A673 (cell line): ENCODE measurements around the gene CEP19. TPM values are rescaled to one million over a fixed set of nuclear protein-coding genes. Genes with fewer than 3 reads are reported as not detected.
A peak's percentile ranks its signal among the peaks of the same experiment; 100 is the strongest.

Experiments
- BruUV-seq: library from RNA; stranded (reverse); fragments of 400-500 nt; replicated peaks from 2 replicates; lab custom pipeline; 2021; lab: Mats Ljungman, UMichigan
- CTCF ChIA-PET: fragments of 300-600 bp; sonication (Branson Sonifier 250); formaldehyde crosslinking; loops from one replicate; lab custom pipeline; 2022; ENCODE audit warnings: antibody characterized with exemption; lab: Charles Lee
- POLR2A ChIA-PET: fragments of 300-600 bp; sonication (Branson Sonifier 250); formaldehyde crosslinking; loops from one replicate; lab custom pipeline; 2022; ENCODE audit warnings: antibody characterized with exemption; ENCODE audit not compliant: low non-redundant PET; lab: Charles Lee
- DNase-seq: peaks from one replicate; pipeline ENCODE4 v3.0.0-alpha.2; 2015; ENCODE audit warnings: low spot score
- H3K27ac ChIP-seq: fragments of 200-600 bp; sonication (generic); 2 replicates; pipeline ENCODE4 v1.5.1; 2016; ENCODE audit warnings: mixed run types, low read depth, mild to moderate bottlenecking, mixed read lengths, antibody characterized with exemption, low read length; ENCODE audit not compliant: poor library complexity, severe bottlenecking
- H3K27me3 ChIP-seq: fragments of 200-600 bp; sonication (generic); replicated peaks from 2 replicates; pipeline ENCODE4 v1.6.1; 2017; ENCODE audit warnings: mixed run types, low read depth, mild to moderate bottlenecking, mixed read lengths, antibody characterized with exemption, low read length; ENCODE audit not compliant: insufficient read depth, poor library complexity
- H3K36me3 ChIP-seq: fragments of 200-600 bp; sonication (generic); 2 replicates; pipeline ENCODE4 v1.6.1; 2016; ENCODE audit warnings: mixed run types, mild to moderate bottlenecking, mixed read lengths, antibody characterized with exemption, low read length; ENCODE audit not compliant: insufficient read depth, poor library complexity, severe bottlenecking
- H3K4me1 ChIP-seq: fragments of 200-600 bp; sonication (generic); 2 replicates; pipeline ENCODE4 v1.6.1; 2017; ENCODE audit warnings: mixed run types, mild to moderate bottlenecking, mixed read lengths, antibody characterized with exemption, low read length; ENCODE audit not compliant: insufficient read depth, poor library complexity, severe bottlenecking
- H3K4me3 ChIP-seq: fragments of 200-600 bp; sonication (generic); 2 replicates; pipeline ENCODE4 v1.5.1; 2016; ENCODE audit warnings: low read depth, mixed run types, mild to moderate bottlenecking, mixed read lengths, low read length; ENCODE audit not compliant: poor library complexity, severe bottlenecking
- H3K9me3 ChIP-seq: fragments of 200-600 bp; sonication (generic); 2 replicates; pipeline ENCODE4 v1.6.1; 2016; ENCODE audit warnings: mixed run types, low read depth, mild to moderate bottlenecking, mixed read lengths, antibody characterized with exemption, low read length; ENCODE audit not compliant: poor library complexity, severe bottlenecking
- EZH2 ChIP-seq: fragments of 200-600 bp; sonication (generic); IDR thresholded peaks from 2 replicates; pipeline ENCODE4 v1.6.1; 2017; ENCODE audit warnings: borderline replicate concordance, low read depth, mild to moderate bottlenecking, mixed read lengths, antibody characterized with exemption, low read length; ENCODE audit not compliant: poor library complexity, severe bottlenecking
- intact Hi-C: fragments of 100-400 bp; cut with micrococcal nuclease; formaldehyde crosslinking; loops from one replicate; pipeline ENCODE4 v1.10.0; 2022; ENCODE audit not compliant: unreplicated experiment
- total RNA-seq: library from RNA; stranded (reverse); gene quantifications from 2 replicates; pipeline ENCODE4 v1.2.3, GENCODE V29; 2021
- TF ChIP-seq, protein P1 (sequence below): fragments of 300-800, 200-600 bp; sonication (generic); conservative IDR thresholded peaks from 2 replicates; pipeline ENCODE4 v1.5.1; 2017; ENCODE audit warnings: low read depth, mild to moderate bottlenecking, antibody characterized with exemption, low read length, moderate library complexity, mixed read lengths

The CEP19 gene
- total RNA-seq, 1 experiment from 2014 or later, result 6.0 TPM

DNA sequence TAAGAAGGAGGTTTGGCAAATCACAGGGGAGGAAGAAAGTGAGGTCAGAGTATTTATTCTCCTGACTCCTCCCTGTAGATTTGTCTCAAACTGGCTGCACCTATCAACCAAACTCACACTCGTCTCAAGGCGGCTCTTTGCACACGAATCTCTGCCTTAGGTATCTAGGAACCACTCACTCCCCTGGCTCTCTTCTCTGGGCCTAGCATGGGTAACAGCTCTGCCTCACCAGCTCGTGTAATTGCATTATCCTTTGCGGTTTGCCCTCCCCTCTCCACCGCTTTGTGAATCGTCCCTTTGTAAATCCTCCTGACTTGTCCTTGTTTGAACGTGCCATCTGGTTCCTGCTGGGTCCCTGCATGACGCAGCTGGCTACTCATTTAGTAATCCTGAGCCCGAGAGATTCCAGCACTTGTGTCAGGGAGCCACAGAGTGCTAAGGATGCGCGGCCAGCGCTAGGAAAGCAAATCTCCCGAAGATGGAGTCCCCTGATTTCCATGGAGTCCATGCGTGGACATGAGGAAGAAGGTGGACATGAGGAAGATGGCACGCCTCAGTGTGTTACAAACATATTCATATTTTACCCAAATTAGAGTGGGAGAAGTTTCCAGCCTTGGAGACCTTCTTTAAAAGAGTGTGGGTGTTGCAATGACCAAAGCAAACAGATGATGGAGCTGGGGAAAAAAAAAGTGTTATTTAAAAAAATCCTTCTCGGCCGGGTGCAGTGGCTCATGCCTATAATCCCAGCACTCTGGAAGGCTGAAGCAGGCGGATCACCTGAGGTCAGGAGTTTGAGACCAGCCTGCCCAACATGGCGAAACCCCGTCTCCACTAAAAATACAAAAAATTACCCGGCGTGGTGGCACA lies 45.8 kb downstream of the CEP19 start:
- Histone ChIP-seq H3K27me3 (no peaks in the 10 kb centered on the region), H3K27ac (peak overlapping the region; percentile 52), H3K36me3 (no peaks in the 10 kb centered on the region), H3K4me1 (peaks cover 17% of the 10 kb centered on the region), H3K4me3 (no peak overlapping the region), H3K9me3 (no peaks in the 10 kb centered on the region)
- ChIA-PET CTCF (no interaction called here), POLR2A (no interaction called here)
- peak; percentile 85 for DNase-seq
- TF ChIP-seq, protein P1, sequence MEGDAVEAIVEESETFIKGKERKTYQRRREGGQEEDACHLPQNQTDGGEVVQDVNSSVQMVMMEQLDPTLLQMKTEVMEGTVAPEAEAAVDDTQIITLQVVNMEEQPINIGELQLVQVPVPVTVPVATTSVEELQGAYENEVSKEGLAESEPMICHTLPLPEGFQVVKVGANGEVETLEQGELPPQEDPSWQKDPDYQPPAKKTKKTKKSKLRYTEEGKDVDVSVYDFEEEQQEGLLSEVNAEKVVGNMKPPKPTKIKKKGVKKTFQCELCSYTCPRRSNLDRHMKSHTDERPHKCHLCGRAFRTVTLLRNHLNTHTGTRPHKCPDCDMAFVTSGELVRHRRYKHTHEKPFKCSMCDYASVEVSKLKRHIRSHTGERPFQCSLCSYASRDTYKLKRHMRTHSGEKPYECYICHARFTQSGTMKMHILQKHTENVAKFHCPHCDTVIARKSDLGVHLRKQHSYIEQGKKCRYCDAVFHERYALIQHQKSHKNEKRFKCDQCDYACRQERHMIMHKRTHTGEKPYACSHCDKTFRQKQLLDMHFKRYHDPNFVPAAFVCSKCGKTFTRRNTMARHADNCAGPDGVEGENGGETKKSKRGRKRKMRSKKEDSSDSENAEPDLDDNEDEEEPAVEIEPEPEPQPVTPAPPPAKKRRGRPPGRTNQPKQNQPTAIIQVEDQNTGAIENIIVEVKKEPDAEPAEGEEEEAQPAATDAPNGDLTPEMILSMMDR, result no peak
- BruUV-seq, result no TSS peak
- intact Hi-C loops, result no loop called here

DNA sequence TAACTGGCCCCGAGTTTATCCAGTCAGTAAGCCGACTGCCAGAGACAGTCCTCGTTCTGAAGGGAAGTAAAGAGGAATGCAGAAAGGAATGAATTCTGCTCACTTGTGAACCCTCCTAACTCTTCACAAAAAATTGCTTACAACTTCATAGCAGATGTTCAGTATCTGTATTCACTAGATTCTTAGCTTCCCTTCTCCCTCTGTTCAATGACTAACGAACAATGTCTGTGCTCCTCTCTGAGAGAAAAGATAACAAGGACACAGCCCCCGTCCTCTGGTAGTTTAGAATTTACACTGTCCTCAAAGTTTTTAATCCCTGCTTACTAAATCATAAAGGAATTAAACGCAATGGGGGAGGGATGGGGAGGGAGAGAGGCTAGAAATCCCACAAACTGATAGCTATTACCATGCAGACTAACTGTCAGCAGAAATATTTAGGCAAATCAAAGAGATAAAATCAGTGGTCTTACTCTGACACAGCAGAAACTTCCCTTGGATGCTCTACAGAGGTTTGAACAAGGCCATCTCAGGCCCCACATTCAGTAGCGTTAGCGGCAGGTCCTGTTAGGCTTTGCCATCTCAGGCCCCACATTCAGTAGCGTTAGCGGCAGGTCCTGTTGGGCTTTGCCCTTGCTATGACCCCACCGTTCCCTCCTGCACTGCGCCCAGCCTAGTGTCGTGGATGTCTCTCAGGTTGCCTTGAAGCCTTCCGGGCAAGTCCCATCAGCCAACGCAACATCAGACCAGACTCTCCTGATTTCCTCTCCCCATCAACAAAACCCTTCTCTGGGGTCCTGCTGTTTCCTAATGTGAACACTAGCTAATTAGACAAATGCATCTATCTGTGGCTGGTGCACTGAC lies 49.1 kb downstream of the CEP19 start:
- no TSS peak for BruUV-seq

DNA sequence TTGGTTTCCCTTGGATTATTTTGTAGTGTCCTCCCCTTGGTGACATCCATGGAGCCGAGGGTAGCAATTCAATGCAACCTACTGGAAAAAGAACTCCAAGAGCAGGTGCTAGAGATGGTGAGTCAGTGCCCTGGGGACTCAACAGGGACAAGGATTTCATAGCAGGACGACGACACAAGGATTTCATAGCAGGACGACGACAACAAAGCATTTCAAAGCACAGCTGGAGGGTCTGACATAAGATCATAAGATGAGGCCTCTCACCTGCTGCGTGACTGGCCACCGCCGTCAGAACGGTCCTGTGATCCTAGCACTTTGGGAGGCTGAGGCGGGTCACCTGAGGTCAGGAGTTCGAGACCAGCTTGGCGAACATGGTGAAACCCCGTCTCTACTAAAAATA lies 50.0 kb downstream of the CEP19 start:
- BruUV-seq, result no TSS peak
- CTCF ChIA-PET, result no interaction called here
- no peak overlapping the region for H3K4me3 ChIP-seq
- intact Hi-C loops, result no loop called here
- DNase-seq, result no peak
- no peaks in the 10 kb centered on the region for H3K9me3 ChIP-seq
- H3K36me3 ChIP-seq, result no peaks in the 10 kb centered on the region
- no peak overlapping the region for H3K27ac ChIP-seq
- POLR2A ChIA-PET, result no interaction called here
- TF ChIP-seq EZH2, result no peak
- TF ChIP-seq, protein P1, result no peak
- no peaks in the 10 kb centered on the region for H3K27me3 ChIP-seq
- H3K4me1 ChIP-seq, result peaks cover 17% of the 10 kb centered on the region

More for the DNA sequence above, 49.1 kb downstream of the CEP19 start:
- Histone ChIP-seq H3K27ac (no peak overlapping the region), H3K27me3 (no peaks in the 10 kb centered on the region), H3K4me3 (no peak overlapping the region), H3K9me3 (no peaks in the 10 kb centered on the region), H3K36me3 (no peaks in the 10 kb centered on the region), H3K4me1 (peaks cover 17% of the 10 kb centered on the region)
- intact Hi-C loops, result no loop called here
- POLR2A ChIA-PET, result interaction anchor here (0.7 kb wide), 1 partner anchor 11 kb away, joined by 3 read pairs; no protein-coding TSS in a partner anchor
- CTCF ChIA-PET, result no interaction called here
- DNase-seq, result no peak
- no peak for TF ChIP-seq EZH2
- TF ChIP-seq, protein P1, result no peak
